Measurements from ENCODE around the gene TECTA.

The TECTA gene

DNA sequence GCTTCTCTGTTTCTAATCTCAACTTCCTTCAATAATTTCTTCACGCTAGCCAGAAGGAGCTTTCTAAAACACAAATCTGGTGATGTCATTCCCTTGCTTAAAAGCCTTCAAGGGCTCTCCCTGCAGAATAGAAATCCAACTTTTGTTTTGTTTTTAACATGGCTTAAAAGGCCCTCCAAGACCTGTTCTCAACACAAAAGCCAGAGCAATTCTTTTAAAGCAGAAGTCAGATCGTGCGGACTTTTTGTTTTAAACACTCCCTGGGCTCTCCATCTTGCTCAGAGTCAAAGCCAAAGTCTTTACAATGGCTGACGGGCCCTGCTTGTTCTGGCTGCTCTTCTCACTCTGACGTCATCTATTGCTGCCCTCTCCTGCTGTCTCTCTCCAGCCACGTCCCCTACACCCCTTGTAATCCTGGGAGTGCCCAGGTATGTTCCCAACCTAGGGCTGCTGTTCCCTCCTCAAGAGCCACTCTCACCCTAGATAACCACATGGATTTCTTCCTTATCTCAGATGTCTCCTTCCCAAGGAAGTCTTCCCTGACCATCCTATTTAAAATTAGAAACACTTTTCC is 22.5 kb downstream of the TECTA start:
- no peaks in the 10 kb centered on the region for H3K36me3 ChIP-seq (ENCODE audit: control insufficient read depth, low read length)
- no peaks in the 10 kb centered on the region for H3F3A ChIP-seq (ENCODE audit: control insufficient read depth, insufficient read depth)
- H3K4me2 ChIP-seq (ENCODE audit: low read length) = no peak overlapping the region
- no peaks in the 10 kb centered on the region for H4K20me1 ChIP-seq (ENCODE audit: control insufficient read depth, insufficient read depth, low read depth, low read length)
- no peaks in the 10 kb centered on the region for H3K79me2 ChIP-seq (ENCODE audit: control insufficient read depth, low read length)
- TF ChIP-seq, protein P1, sequence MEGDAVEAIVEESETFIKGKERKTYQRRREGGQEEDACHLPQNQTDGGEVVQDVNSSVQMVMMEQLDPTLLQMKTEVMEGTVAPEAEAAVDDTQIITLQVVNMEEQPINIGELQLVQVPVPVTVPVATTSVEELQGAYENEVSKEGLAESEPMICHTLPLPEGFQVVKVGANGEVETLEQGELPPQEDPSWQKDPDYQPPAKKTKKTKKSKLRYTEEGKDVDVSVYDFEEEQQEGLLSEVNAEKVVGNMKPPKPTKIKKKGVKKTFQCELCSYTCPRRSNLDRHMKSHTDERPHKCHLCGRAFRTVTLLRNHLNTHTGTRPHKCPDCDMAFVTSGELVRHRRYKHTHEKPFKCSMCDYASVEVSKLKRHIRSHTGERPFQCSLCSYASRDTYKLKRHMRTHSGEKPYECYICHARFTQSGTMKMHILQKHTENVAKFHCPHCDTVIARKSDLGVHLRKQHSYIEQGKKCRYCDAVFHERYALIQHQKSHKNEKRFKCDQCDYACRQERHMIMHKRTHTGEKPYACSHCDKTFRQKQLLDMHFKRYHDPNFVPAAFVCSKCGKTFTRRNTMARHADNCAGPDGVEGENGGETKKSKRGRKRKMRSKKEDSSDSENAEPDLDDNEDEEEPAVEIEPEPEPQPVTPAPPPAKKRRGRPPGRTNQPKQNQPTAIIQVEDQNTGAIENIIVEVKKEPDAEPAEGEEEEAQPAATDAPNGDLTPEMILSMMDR (IDR thresholded peaks at IDR 0.05; ENCODE audit: low read depth, low read length, poor library complexity, severe bottlenecking) = no peak
- TF ChIP-seq EZH2phosphoT487 (IDR thresholded peaks at IDR 0.05; ENCODE audit: borderline replicate concordance, low read length) = no peak
- no peak overlapping the region for H3K27ac ChIP-seq (ENCODE audit: low read depth, low read length)
- H3K4me1 ChIP-seq (ENCODE audit: control insufficient read depth, low read length) = no peaks in the 10 kb centered on the region
- H3K9me3 ChIP-seq (ENCODE audit: control insufficient read depth, insufficient read depth, low read length) = no peaks in the 10 kb centered on the region
- H3K9me2 ChIP-seq (replicated peaks; ENCODE audit: control insufficient read depth, low read length) = no peaks in the 10 kb centered on the region
- H3K27me3 ChIP-seq (ENCODE audit: control insufficient read depth, low read length) = no peaks in the 10 kb centered on the region
- H3K4me3 ChIP-seq (ENCODE audit: low read length) = no peak overlapping the region

DNA sequence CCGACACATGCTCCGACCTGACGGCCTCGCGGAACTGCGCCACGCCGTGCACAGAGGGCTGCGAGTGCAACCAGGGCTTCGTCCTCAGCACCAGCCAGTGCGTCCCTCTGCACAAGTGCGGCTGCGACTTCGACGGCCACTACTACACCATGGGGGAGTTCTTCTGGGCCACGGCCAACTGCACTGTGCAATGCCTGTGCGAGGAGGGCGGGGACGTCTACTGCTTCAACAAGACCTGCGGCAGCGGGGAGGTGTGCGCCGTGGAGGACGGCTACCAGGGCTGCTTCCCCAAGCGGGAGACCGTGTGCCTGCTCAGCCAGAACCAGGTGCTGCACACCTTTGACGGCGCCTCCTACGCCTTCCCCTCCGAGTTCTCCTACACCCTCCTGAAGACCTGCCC is 26.8 kb downstream of the TECTA start:
- TF ChIP-seq, protein P1 (IDR thresholded peaks at IDR 0.05; ENCODE audit: low read depth, low read length, poor library complexity, severe bottlenecking) = no peak
- TF ChIP-seq EZH2phosphoT487 (IDR thresholded peaks at IDR 0.05; ENCODE audit: borderline replicate concordance, low read length) = no peak
- H3K27me3 ChIP-seq (ENCODE audit: control insufficient read depth, low read length) = no peaks in the 10 kb centered on the region
- no peaks in the 10 kb centered on the region for H3K36me3 ChIP-seq (ENCODE audit: control insufficient read depth, low read length)
- no peak overlapping the region for H3K4me2 ChIP-seq (ENCODE audit: low read length)
- H3F3A ChIP-seq (ENCODE audit: control insufficient read depth, insufficient read depth) = no peaks in the 10 kb centered on the region
- H3K9me3 ChIP-seq (ENCODE audit: control insufficient read depth, insufficient read depth, low read length) = no peaks in the 10 kb centered on the region
- H3K4me3 ChIP-seq (ENCODE audit: low read length) = no peak overlapping the region
- H3K27ac ChIP-seq (ENCODE audit: low read depth, low read length) = no peak overlapping the region
- no peaks in the 10 kb centered on the region for H3K9me2 ChIP-seq (replicated peaks; ENCODE audit: control insufficient read depth, low read length)
- no peaks in the 10 kb centered on the region for H3K79me2 ChIP-seq (ENCODE audit: control insufficient read depth, low read length)
- no peaks in the 10 kb centered on the region for H3K4me1 ChIP-seq (ENCODE audit: control insufficient read depth, low read length)
- H4K20me1 ChIP-seq (ENCODE audit: control insufficient read depth, insufficient read depth, low read depth, low read length) = no peaks in the 10 kb centered on the region

DNA sequence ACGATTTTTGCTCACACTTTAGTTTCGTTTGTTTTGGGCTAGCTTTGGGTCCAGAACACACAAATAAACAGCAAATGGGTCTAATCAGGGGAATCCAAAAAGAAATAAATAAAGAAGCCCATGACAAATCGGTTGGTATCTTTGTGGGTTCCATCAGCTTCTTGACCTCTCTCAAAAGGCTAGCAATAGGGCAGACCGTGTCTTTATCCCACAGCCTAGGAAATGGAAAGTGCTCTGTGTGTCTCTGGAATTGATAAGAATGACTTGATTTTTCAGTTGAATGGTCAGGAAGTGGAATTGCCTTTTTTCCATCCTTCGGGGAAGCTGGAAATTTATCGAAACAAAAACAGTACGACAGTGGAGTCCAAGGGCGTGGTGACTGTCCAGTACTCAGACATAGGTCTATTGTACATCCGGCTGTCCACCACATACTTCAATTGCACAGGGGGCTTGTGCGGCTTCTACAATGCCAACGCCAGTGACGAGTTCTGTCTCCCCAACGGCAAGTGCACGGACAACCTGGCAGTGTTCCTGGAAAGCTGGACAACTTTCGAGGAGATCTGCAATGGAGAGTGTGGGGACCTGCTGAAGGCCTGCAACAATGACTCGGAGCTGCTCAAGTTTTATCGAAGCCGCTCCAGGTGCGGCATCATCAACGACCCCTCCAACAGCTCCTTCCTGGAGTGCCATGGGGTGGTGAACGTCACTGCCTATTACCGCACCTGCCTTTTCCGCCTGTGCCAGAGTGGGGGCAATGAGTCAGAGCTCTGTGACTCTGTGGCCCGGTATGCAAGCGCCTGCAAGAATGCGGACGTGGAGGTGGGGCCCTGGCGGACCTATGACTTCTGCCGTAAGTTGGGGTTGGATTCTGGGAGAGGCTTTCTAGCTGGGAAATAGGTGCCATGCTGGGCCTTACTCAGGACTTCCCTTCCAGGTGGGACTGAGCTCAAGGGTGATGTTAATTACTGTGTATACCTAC is 28.6 kb downstream of the TECTA start:
- Histone ChIP-seq H3K79me2 (ENCODE audit: control insufficient read depth, low read length) (no peaks in the 10 kb centered on the region), H3K4me3 (ENCODE audit: low read length) (no peak overlapping the region), H3F3A (ENCODE audit: control insufficient read depth, insufficient read depth) (no peaks in the 10 kb centered on the region), H3K27me3 (ENCODE audit: control insufficient read depth, low read length) (no peaks in the 10 kb centered on the region), H3K9me2 (replicated peaks; ENCODE audit: control insufficient read depth, low read length) (no peaks in the 10 kb centered on the region), H3K4me2 (ENCODE audit: low read length) (no peak overlapping the region), H3K9me3 (ENCODE audit: control insufficient read depth, insufficient read depth, low read length) (no peaks in the 10 kb centered on the region), H3K36me3 (ENCODE audit: control insufficient read depth, low read length) (no peaks in the 10 kb centered on the region), H4K20me1 (ENCODE audit: control insufficient read depth, insufficient read depth, low read depth, low read length) (no peaks in the 10 kb centered on the region), H3K4me1 (ENCODE audit: control insufficient read depth, low read length) (no peaks in the 10 kb centered on the region), H3K27ac (ENCODE audit: low read depth, low read length) (no peak overlapping the region)
- TF ChIP-seq EZH2phosphoT487 (IDR thresholded peaks at IDR 0.05; ENCODE audit: borderline replicate concordance, low read length) = no peak

DNA sequence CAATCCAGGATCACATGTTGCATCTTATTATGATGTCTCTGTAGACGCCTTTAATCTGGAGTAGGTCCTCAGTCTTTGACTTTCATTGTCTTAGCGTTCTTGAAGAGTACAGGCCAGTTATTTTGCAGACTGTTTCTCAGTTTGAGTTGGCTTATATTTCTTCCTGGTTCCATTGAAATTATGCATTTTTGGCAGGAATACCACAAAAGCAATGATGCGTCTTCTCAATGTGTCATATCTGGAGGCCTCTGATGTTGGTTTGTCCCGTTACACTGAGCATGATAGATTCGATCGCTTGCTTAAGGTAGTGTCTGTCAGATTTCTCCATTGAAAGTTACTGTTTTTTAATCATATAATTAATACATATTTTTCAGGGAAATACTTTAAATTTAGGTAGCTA is 30.6 kb downstream of the TECTA start:
- Histone ChIP-seq H3K4me1 (ENCODE audit: control insufficient read depth, low read length) (no peaks in the 10 kb centered on the region), H3K27ac (ENCODE audit: low read depth, low read length) (no peak overlapping the region), H3K4me2 (ENCODE audit: low read length) (no peak overlapping the region), H3K4me3 (ENCODE audit: low read length) (no peak overlapping the region), H3K36me3 (ENCODE audit: control insufficient read depth, low read length) (no peaks in the 10 kb centered on the region), H3K9me2 (replicated peaks; ENCODE audit: control insufficient read depth, low read length) (no peaks in the 10 kb centered on the region), H3F3A (ENCODE audit: control insufficient read depth, insufficient read depth) (no peaks in the 10 kb centered on the region), H3K9me3 (ENCODE audit: control insufficient read depth, insufficient read depth, low read length) (no peaks in the 10 kb centered on the region), H3K79me2 (ENCODE audit: control insufficient read depth, low read length) (no peaks in the 10 kb centered on the region), H4K20me1 (ENCODE audit: control insufficient read depth, insufficient read depth, low read depth, low read length) (no peaks in the 10 kb centered on the region), H3K27me3 (ENCODE audit: control insufficient read depth, low read length) (no peaks in the 10 kb centered on the region)
- TF ChIP-seq, protein P1 (IDR thresholded peaks at IDR 0.05; ENCODE audit: low read depth, low read length, poor library complexity, severe bottlenecking) = no peak
- no peak for TF ChIP-seq EZH2phosphoT487 (IDR thresholded peaks at IDR 0.05; ENCODE audit: borderline replicate concordance, low read length)

Measured in DOHH2 (cell line).